NCI-H187 treated with DMSO at 0.1 percent for 48 hours (cell line): ENCODE results near the gene NOP14.
"Not testable (repeated sequence)": the region's sequence is repeated elsewhere in the genome, so short reads cannot be mapped to it uniquely, and the experiment has no call there.

Experiments used
- DNase-seq: peaks from one replicate; lab custom pipeline; 2025; lab: John Stamatoyannopoulos, UW

NOP14 gene

DNA sequence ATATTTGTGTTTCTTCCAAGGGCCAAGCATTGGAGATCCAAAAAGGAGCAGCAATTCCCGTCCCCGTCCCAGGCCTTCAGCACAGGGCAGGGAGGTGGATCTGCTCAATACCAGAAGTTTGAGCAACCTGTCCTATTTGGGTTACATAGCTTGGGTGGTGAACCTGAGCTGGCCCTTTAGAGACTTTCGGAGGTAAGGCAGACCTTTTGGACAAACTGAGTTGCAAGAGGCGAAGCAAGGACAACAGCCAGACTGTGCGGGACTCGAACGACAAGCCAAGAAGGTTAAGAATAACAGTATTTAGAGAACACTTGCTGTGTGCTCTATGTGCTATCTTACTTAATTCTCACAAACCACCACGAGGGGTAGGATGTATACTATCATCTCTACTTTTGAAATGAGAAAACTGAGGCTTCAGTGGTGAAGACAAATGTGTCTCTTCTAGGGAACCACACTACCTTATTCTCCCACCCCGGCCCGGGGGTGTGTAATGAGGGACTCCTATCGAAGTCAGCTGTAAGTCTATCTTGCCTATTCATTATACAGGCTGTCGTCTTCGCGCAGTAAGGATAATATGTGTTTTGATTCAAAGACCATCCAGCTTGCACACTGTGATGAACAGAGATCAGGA, 1.3 kb downstream of the NOP14 start:
- DNase-seq = no peak

DNA sequence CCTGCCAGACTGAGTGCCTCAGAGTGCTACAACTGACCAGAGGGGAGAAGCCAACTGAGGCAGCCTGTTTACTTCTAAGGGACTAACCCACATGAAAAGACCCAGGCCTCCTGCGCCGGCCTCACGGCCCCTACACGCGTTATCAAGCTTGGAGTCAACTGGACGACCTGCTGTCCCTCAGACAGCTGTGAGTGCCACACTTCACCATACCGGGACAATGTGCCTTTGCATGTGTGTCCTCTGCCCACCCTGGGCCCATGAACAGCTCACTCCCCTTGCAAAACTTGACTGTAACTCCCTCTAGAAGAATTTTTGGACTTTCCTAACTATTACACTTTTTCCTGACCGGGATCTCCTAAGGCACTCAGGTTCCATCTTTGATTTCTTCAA, 1.8 kb downstream of the NOP14 start:
- no peak for DNase-seq

DNA sequence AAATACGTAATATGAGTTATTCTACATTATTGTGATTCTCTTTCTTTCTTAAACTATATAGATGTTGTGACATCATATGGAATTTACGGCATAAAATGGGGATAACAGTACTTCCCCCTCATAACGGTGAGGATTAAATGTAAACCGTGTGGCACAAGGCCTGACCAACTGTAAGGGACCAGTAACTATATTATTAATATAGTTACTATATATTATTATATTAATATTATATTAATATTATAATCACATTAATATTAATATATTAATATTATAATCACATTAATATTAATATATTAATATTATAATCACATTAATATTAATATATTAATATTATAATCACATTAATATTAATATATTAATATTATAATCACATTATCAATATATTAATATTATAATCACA, 2.8 kb downstream of the NOP14 start:
- DNase-seq = not testable (repeated sequence)

DNA sequence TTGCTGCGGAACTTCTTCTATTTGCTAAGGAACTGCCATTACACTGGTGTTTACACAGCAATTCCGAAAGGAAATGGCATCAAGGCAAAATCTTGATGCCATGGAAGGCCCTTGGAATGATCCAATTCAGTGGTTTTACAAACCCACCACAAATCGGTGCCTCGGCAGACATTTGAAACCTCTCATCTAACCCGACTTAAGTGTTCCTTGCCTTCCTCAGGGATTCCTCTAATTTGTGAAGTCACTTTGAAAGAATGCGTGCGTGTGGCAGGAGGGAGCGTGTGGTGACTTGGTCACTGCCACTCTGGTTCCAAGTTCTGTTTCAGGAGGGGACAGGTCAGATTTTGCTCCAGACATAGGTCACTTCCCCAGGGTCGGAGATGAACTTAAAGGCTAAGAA, 4.8 kb downstream of the NOP14 start:
- DNase-seq = no peak

DNA sequence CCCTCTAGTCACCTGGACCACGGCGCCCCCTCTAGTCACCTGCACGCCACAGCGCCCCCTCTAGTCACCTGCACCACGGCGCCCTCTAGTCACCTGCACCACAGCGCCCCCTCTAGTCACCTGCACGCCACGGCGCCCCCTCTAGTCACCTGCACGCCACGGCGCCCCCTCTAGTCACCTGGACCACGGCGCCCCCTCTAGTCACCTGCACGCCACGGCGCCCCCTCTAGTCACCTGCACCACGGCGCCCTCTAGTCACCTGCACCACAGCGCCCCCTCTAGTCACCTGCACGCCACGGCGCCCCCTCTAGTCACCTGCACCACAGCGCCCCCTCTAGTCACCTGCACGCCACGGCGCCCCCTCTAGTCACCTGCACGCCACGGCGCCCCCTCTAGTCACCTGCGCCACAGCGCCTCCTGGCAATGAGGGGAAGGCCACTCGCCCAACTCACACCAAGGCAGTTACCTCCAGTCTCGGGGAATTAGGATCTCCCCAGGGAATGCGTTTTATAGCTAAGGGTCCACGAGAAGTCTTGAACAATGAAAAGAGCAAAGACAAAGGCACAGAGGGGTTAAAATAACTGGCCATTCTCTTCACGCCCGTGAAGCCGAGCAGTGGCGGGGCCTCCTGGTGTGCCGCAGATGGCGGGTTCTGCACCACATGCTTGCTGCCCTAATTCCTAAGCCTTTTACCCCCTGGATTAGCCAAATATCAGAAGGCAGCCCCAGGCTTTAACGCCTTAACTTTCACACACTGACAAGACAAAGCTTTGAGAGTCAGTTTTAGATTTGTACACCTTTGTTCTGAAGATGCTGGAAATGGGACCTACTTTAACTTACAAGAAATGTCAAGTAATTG, 7.8 kb downstream of the NOP14 start:
- DNase-seq = not testable (repeated sequence)

DNA sequence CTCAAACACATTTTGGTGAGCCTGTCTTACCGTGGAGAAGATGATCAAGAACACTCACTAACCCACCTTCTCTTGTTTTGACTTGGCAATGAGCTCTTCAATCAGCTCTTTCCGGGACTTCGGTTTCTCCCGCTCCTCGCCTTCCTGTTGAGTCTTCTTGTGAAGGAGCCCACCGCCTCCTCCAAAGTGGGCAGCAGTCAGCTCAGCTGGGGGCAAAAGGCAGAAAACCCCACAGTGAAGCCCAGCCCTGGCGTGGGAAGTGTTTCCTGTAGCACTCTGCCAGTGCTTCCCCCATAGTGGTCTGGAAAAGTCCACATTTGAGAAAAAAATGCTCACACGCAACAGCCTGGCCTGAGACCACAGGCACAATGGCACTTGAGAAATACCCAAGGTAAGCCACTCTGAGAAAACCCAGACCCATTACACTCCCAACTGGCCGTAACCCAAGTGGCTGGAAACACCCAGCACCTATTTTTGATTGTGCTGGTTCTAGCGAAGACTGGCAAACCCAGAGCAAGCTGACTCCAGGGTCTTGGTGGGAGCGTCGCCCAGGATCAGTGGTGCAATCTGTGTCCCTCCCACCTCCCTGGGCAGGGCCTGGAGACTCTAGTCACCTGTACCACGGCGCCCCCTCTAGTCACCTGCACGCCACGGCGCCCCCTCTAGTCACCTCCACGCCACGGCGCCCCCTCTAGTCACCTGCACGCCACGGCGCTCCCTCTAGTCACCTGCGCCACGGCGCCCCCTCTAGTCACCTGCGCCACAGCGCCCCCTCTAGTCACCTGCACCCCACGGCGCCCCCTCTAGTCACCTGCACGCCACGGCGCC, 8.6 kb downstream of the NOP14 start:
- no peak for DNase-seq

DNA sequence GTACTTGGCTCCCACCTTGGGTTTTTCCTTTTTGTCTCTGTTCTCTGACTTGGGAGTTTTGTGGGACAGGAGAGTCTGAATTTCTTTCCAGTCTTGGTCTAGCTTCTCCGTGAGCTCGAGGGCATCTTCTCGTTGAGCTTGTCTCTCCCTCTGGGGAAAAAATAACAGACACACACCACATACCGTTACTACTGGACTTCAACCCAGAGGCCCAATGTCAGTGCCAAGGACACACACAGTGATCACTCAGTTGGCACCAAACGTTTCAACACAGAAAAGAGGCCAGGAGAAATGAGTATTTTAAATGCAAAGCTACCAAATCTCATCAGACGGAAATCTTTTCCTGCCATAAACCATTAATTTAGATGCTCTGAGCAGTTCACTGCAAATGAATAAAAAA, 9.7 kb downstream of the NOP14 start:
- no peak for DNase-seq

DNA sequence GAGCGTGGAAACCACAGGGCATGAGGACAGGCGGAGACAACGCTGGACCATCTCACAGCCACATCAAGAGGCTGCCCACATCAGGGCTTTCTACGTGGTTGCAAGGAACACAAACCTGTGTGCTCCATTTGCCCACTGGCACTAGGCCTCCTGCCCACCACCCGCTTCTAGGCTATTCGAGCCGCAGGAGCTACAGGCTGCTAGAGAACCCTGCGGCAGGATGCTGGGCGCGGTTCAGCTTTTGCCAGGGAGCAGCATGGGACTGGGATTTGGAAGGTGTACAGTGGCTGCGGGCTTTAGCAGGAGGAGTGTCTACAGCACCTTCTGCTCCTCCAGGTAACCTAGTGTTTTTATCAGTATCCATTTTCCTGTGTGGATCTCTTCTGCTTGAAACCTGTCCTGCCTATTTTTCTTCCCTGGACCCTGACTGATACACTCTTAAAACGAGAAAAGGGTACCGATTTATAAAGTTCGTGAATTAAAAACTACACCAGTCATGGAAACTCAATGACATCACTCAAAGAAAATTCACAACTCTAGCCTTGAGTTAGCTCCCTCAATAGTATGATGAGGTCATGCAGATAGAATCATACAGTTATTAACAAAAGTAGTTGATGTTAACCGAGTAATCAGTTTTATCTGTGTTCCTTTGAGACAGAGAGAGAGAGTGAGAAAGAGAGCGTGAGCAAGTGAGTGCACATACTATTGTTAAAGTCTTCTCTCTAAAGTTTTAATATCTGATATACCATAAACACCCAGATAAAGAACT, 12.8 kb downstream of the NOP14 start:
- DNase-seq = no peak

DNA sequence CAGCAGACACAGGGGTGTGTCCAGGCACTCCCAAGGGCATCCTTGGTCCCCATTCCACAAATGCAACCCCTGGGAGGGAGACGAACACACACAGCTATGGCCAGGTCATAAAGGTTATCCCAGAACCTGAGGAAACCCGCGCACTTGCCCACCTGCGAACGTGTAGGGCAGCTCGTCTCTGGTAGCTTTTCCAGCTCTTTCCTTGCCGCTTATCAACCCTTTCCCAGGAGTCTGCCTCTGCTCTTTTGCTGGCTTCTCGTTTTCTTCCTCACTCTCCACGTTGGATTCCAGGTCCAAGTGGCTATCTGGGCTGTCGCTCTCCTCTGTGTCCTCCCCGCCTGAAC, 13.5 kb downstream of the NOP14 start:
- no peak for DNase-seq

DNA sequence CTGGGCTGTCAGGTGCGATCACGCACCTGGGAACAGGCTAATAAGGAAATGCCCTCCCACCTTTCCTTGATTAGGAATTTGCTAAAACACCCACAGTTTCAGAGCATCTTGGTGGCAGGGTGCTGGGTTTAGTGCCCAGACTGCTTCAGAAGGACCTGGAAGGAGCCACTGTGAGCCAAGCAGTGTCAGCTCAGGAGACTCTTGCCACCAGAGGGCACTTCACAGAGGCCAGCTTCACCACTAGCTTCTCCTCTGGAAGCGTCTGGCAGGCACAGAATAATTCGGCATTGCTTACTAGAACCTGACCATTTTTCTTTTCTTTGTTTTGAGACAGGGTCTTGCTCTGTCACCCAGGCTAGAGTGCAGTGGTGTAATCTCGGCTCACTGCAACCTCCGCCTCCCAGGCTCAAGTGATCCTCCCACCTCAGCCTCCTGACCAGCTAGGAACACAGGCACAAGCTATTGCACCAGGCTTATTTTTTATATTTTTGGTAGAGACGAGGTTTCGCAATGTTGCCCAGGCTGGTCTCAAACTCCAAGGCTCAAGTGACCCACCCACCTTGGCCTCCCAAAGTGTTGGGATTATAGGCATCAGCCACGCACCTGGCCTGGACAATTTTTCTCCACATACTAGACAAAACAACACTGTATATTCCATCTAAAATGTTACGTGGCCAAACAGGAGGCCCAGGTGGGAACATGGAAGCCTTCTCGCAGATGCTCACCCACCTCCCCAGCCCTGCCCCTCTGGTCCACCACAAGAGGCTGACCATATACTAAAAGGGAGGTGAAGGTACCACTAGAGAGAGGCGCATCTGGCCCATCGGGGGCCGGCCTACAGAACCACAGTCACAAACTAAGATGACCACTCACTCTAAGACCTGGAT, 14.1 kb downstream of the NOP14 start:
- DNase-seq = no peak

DNA sequence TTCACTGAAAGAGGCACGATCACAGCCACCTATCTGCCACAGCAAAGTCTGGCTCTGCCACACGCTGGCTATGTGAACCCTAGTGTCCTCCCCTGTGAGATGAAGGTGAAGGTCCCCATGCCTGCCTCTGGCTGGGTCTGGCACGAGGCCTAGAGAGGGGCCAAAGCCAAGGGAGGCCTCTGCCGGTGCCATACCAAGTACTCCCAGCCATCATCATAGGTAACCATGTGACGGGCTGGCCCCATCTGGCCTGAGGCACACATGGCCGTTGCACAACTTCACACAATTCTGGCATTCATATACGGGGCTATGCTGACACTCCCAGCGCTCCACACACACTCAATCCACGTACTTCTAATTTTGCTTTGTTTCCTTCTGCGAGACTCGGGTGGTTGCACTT, 15.3 kb downstream of the NOP14 start:
- DNase-seq = no peak

DNA sequence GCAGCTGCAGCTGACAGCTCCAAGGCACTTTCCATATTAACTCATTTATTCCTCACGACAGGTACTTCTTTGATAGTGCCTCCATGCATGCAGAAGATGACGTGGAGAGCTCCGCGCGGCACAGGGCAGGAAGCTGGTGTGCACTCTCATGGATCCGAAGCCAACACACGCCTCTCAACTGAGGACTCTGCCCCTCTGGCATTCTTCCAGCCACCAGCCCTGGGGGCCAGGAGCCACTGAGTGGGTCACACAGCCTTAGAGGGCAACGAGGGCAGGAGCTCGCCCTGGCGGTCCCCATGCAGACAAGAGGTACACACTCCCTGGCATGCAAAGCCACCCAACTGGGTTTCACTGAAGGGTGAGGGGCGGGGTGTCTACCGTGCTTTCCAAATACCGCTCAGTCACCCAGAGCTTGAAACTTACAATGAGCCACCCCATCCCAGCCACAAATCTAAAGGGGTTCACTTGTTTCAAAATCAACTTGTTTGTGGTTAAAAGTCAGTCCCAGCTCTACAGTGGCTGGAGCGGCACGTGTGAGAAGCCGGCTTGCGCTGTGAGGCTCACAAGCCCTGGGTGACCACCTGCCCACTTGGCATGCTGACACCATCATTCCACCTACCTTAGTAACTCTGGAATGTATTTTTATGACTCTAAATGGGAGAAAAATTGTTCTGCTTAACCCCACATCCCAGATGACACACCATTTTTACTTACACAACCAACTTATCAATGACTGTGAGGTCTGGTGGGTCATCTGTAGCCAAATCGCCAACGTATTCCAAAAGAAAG, 16.2 kb downstream of the NOP14 start:
- no peak for DNase-seq

DNA sequence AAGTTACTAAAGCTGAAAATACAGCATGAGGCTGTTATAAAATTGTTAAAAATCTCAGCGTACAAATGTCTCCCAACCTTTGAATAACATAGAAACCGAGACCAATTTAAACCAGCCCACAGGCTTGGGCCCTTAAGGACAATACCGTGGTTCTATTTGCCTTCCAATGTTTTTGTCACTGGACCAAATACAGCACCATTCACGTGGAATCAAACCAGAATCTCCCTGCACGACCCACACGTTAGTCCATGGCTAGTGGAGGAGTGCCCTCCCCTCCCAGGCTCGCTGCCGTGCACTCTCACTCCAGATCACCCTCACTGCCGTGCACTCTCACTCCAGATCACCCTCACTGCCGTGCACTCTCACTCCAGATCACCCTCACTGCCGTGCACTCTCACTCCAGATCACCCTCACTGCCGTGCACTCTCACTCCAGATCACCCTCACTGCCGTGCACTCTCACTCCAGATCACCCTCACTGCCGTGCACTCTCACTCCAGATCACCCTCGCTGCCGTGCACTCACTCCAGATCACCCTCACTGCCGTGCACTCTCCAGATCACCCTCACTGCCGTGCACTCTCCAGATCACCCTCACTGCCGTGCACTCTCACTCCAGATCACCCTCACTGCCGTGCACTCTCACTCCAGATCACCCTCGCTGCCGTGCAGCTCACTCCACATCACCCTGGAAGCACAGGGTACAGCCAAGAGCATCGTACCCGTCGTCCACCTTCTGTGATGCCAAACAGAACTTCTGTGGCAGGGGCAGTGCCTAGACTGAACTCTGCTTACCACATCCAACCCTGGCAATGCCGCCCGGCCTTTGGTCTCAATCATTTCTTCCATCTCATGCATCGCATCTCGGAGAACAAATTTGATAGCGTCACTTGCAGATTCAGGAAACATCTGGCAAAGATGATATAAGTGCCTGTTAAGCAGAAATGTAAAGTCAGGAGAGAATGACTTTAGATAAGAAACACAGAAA, 17.3 kb downstream of the NOP14 start:
- DNase-seq = not testable (repeated sequence)

DNA sequence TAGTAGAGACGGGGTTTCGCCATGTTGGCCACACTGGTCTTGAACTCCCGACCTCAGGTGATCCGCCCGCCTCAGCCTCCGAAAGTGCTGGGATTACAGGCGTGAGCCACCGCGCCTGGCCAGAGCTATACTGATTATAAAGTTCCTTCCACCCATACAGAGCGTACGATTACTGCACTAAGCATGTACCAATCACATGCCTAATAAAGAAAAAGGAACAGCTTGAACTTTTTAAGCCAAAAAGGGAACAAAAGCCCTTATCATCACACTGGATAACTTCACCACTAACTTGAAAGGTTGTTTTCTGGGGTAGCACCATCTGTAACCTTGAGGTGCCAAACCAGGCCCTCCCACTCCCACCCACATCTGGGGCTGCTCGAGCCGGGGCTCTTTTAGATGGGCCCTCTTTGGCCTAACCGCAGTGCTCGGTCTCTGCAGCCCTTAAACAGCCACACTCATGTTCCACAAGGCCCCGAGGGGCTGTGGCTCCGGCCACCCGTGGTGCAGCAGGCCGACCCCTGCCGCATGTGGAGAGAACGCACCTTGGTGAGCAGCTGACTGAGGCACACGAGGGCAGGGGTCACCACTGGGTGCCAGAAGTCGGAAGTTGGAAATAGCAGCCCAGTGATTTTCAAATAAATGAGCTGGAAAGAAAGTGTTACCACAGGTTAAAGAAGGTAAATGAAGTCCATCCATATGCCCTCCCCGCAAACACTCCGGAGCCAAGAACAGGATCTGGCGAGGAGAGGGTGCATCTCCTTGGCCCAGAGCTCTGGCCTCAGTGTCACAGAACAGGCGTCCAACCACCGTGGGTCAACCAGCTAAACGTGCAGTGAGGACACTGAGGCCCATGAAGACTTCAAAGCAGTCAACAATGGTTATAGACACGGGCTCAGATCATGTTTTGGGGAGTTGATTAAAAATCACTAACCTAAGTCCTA, 18.4 kb downstream of the NOP14 start:
- DNase-seq = no peak

DNA sequence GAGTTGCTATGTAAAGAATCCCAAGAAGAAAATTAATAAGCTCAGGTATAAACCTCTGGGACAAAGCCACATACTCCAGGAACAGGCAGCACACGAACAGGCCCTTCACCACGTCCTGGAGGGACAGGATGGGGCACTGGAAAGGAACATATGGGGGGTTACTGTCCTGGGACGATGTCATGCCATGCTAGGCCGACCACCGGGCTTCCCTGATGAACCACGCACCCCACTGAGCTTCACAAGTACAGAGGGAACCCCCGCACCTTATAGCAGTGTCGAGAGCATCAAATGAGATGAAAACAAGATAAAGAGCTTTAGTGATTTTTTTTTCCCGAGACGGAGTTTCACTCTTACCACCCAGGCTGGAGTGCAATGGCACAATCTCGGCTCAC, 19.1 kb downstream of the NOP14 start:
- DNase-seq = no peak

DNA sequence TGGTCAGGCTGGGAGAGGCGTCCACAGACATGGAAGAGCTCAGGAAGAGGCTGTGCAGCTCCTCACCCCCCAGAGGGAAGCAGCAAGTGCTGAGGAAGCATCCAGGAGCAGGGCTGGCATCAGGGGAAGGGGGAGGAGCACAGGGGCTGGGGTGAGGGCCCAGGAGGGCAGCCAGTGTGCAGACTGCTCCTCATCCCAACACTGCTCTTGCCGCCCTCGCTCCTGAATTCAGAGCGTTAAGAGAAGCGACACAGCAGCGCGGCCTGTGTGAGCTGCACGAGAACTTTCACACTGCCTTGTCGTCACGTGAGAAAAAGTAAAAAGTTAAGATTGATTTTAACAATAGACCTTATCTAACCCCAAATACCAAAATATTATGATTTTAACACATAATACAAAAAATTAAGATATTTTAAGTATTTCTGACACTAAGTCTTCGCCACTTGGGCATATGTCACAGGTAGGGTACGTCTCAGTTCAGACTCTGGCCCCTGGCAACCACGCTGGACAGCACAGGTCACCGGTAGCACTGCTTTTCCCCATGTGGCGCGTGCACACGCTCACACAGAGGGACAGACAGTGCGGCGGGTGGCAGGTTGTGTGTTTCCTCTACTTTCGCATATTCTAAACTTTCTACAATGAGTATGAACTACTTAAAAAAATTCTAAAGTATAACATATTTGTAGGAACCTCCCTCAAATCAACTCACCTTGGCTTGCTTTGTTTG, 19.7 kb downstream of the NOP14 start:
- no peak for DNase-seq
